Right lobe of liver (tissue), 4 donors: ENCODE data around the gene EPB41L4A.

Source experiments
- POLR2A ChIP-seq: fragments of 450-650 bp; IDR thresholded peaks from one replicate; pipeline ENCODE4 v1.6.1; 2017; ENCODE audit warnings: antibody characterized with exemption, mild to moderate bottlenecking
- TF ChIP-seq, protein P1 (sequence below), 4 donors: fragments of 200-600 bp in 3 of 4; fragments of 450-650 bp in 1 of 4; IDR thresholded peaks; one replicate each; pipeline versions ENCODE4 v1.5.1 to v1.8.0; 2016 to 2022; ENCODE audit warnings: antibody characterized with exemption in 4 of 4, mild to moderate bottlenecking in 2 of 4
- donor health status: DM: no; HTN: no; CAD: no.
- donor health status: DM: no; HTN: no; CAD: no.
- donor health status: DM: no; HTN: yes; CAD: no.

DNA sequence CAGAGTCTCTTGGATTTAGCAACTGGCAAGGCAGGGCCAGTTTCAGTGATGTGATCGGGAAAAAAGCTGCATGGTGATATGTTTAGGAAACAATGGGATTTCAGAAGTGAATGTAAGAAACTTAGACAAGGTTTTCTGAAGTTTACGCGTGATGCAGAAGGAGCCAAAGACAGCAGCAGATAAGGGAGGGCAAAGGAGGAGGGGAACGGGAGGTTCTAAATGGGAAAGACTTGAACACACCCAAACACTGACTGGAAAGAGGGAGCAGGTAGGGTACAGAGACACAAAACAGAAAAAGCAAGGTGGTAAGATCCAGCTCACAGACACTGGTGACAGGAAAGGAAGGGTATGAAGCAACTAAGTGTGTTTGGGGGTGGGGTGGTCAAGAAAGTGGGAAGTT is 115.4 kb downstream of the EPB41L4A start:
- no peak for TF ChIP-seq POLR2A
- TF ChIP-seq, protein P1, sequence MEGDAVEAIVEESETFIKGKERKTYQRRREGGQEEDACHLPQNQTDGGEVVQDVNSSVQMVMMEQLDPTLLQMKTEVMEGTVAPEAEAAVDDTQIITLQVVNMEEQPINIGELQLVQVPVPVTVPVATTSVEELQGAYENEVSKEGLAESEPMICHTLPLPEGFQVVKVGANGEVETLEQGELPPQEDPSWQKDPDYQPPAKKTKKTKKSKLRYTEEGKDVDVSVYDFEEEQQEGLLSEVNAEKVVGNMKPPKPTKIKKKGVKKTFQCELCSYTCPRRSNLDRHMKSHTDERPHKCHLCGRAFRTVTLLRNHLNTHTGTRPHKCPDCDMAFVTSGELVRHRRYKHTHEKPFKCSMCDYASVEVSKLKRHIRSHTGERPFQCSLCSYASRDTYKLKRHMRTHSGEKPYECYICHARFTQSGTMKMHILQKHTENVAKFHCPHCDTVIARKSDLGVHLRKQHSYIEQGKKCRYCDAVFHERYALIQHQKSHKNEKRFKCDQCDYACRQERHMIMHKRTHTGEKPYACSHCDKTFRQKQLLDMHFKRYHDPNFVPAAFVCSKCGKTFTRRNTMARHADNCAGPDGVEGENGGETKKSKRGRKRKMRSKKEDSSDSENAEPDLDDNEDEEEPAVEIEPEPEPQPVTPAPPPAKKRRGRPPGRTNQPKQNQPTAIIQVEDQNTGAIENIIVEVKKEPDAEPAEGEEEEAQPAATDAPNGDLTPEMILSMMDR (IDR thresholded peaks at IDR 0.05): no peak
